ENCODE data around the gene MACROD1.

The MACROD1 gene

DNA sequence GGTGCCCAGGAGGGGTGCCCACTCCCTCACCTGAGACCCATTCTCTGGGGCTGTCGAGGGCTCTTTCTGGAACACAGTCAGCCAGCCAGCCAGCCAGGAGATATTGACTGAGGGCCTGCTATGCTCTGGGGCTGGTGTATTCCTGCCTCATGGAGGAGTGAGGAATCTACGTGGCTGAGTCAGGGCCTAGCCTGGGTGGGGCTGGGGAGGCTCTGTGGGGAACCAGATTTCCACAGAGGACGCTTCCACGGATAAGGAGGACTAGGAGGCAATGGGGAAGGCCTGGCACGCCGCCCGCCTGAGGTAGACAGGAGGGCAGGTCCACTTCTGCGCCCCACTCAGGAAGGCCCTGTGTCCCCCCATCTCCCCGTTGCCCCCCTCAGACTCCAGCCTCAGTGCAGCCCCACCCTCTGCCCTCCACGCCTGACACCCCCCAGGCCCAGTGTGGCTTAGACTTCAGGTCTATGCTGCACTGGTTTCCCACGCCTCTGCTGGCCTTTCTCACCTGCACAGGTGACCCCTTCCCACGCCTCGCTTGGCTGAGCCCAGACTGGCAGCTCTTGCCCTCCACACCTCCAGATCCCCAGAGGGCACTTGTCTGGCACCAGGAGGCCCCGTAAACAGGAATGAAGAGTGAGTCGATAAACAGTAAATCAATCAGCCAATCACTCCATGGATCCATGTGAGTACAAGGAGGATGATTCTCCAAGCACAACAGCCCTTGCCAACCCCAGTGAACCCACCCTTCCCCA is 37.5 kb downstream of the MACROD1 start:
- DNase-seq: no peak

DNA sequence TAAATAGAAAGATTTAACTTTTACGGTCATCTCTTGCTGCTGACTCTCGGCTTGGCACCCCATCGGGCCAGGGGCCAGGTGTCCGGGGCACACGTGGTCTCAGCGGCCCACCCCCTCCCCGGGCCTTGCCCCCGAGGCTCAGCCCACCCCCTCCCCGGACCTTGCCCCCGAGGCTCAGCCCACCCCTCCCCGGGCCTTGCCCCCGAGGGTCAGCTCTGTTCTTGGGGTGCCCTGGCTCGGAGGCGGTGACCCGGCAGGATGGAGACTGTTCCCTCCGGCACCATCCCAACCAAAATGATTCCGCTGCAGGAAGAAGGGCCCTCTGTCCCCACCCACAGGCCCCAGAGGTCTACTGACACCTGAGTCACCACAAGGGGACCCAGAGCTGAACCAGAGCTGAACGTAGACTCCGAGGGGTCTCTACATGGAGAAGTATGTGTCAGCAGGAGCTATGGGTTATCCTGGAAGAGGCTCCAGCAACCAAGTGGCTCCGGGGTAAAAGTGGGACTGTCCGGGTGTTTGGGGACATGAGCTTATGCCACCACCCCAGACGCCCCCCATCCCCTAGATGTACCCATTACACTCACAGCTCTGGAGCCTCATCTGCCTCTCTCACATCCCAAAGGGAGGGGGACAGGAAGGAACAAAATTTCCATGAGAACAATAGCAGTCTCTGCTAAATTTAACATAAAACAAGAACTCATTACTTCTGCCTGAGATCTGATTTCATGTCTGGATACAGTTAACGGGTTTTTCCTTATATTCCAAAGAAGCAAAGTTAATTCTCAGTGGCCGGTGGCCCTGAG is 38.4 kb downstream of the MACROD1 start:
- DNase-seq: no peak

DNA sequence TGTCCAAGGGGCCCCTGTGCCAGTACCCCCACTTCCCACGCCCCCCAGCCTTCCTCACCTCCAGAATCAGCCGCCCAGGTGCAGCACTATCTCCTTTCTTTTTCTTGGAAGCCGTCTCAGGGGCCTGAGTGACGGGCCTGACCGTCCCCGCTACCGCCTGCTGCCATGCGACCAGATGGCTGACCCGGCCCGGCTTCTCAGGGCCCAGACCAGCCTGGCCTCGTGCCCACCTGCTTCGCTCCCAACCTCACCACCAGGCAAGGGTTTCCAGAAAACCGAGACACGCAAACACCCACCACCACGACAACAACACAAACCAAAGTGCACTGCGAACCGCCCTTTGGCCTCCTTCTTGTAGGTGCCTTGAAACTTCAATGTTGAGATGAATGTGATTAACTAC is 39.1 kb downstream of the MACROD1 start:
- DNase-seq: no peak

GRCh38 chr11:64126371-64126770 is 39.5 kb downstream of the MACROD1 start:
- no peak for DNase-seq

- DNase-seq: no peak
These were observed 40.2 kb downstream of the MACROD1 start for GRCh38 chr11:64125676-64126075.

DNA sequence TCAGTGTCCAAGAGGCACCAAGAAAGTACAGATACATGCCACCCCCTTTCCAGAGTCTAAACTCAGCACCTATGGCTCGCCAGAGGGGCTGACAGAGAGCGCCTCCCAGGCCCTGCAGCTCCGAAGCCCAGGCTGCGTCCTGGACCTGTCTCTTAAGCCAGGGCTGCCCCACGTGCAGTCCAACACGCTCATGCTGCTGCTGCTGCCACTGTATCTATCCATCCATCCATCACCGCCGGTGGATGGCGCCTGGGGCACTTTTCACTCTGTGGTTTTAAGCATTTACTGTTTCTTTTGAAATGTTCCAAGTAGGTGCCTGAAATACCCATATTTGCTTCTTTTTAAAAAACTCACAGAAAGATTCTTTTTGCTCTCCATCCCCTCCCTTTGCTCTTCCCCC is 41.8 kb downstream of the MACROD1 start:
- no peak for DNase-seq

- no peak for DNase-seq
These were observed 42.2 kb downstream of the MACROD1 start for GRCh38 chr11:64123679-64124078.

DNA sequence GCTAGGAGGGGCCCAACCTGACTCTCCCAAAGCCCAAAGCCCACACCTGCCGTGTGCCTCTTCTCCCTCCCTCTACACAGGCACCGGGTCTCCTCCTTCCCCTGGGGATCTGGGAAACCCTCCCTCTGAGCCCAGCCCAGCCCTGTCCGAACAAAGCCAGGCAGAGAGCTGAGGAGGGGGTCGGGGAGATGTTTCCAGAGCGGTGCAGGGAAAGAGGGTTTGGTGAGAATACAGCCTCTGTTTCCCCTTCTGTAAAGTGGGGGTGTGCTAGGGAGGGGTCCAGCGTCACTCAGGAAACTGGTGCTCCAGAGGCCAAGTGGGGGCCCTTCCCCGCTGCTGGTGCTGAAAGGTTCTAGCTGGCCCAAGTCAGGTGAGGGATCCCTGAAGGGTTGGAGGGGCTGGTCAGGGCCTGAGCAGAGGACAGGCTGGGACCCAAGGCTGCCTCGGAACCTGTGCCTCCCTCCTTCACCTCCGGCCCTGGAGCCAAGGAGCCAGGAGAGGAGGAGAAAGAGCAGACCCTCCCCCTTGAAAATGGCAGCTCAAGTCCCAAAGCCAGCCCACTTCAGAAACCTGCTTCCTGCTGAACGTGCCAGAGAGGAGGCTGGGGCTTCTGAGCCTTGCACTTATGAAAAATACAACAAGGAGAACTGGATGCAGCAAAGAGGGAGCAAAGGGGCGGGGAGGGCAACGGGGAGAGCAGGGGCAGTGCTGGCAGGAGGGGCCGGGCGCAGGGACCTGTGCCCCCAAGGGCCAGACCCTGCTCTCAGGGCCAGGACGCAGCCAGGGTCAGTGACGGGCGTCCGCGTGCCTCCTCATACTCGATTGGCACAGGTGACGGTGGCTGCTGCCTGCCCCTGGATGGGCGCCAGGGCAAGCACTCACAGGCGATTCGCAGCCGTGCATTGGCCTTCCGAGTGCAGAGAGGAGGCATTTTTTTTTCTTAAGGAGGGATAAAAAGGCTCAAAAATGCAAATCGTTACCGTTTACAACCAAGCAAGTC is 43.2 kb downstream of the MACROD1 start:
- no peak for DNase-seq

DNA sequence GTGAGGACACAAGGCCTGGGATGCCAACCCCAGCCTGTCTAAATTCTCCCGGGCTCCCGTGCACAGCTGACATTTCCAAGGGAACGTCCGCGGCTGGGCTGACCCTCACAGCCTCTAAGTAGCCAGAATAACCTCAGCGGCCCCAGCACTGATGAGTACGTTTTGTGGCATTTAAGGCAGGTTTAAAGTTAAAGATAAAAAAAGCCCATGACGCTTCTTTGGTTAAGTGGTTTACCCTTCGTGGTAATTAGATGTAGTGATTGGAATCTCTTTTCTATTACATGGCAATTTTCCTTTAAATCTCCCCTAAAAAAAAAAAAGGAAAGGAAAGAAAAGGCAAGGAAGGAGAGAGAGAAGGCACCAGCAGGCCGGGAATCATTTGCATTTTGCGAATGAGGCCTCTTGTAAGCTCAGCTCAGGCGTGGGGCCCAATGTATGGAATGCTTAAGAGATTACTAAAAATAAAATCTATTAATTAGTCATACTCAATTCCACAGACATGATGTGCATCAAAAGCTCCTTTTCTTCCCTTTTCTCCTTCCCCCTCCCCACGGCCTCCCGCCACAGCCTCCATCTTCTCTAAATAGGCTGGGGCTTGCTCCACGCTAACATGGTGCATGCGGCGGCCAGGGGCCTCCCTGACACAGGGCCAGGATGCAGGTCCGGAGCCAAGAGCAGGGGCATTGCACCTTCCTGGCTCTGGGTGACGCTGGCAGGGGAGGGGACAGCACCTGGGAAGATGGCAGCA is 44.1 kb downstream of the MACROD1 start:
- no peak for DNase-seq

DNA sequence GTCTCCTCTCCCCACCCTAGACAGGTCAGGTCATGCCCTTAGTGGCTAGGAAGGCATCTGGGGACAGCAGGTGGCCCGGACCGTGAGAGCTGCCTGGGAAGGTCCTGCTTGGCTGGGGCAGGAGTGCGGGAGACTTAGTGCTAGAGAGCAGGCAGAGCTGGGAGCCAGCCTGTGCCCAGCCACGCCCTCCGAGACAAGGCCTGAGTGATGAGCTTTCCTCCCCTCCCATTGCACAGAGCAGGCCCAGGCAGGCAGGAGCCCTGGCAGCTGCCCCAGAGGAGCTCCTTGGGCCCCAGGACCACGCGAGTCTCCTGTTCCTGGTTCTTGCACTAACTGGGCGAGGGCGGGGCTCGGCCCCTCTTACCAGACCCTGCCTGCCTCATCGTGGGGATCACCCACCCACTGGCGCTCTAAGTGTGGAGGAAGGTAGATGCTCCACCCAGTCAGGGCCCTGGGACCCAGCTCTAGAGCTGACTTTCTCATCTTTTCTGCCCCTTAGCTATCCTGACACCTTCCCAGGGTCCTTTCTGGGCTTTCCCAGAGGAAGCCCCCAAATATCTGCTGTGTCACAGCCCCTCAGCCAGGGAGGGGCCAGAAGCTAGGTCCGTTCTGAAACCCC is 44.9 kb downstream of the MACROD1 start:
- no peak for DNase-seq

- DNase-seq: no peak
These were observed 46.2 kb downstream of the MACROD1 start for GRCh38 chr11:64119700-64120099.

DNA sequence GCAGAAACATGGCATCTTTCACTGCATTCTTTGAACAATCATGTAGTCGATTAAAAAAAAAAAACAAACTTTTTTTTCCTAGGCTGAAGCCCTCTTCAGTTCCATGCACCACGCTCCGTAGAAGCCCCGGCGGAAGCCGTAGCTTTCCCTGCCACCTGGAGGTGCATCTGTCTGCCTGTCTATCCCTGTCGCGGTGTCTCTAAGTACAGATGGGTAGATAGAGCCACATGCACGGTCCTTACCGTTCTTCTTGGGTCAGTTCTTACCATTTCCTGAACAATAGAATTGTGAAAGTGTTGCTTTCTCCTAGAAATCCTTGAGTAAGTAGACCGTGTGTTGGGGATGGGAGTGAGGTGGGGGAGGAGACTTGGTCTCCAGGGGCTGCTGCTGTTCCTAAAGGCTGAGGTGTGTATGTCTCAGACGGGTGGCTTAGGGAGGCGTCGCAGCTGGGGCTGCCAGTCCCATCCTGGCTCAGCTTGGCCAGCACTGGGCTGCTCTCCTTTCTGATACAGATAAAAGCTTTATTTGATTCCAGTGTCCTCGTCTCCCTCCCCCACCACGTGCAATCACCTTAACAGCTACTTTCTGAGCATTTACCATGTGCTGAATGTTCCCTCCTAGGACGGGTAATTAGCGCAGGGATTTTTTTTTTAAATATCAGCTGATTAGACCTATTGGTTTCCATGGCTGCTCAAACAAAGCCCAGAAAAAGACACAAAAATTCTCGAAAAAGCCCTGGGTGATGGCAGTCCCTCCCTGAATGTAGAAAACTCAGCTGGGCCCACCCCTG is 46.8 kb downstream of the MACROD1 start:
- DNase-seq: no peak

DNA sequence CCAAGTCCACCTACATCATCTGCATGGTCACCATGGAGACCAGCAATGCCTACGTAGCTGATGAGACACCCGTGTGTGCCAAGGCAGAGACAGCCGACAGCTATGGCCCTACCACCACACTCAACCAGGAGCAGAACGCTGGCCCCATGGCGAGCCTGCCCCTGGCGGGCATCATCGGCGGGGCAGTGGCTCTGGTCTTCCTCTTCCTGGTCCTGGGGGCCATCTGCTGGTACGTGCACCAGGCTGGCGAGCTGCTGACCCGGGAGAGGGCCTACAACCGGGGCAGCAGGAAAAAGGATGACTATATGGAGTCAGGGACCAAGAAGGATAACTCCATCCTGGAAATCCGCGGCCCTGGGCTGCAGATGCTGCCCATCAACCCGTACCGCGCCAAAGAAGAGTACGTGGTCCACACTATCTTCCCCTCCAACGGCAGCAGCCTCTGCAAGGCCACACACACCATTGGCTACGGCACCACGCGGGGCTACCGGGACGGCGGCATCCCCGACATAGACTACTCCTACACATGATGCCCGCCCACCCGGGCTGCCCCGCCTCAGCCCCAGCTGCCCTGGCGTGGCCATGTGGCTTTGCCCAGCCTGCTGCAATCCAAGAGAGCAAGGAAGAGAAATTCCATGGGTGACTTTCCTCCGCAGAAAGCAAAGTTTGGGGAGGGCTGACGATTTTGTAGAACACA is 48.0 kb downstream of the MACROD1 start:
- no peak for DNase-seq

DNA sequence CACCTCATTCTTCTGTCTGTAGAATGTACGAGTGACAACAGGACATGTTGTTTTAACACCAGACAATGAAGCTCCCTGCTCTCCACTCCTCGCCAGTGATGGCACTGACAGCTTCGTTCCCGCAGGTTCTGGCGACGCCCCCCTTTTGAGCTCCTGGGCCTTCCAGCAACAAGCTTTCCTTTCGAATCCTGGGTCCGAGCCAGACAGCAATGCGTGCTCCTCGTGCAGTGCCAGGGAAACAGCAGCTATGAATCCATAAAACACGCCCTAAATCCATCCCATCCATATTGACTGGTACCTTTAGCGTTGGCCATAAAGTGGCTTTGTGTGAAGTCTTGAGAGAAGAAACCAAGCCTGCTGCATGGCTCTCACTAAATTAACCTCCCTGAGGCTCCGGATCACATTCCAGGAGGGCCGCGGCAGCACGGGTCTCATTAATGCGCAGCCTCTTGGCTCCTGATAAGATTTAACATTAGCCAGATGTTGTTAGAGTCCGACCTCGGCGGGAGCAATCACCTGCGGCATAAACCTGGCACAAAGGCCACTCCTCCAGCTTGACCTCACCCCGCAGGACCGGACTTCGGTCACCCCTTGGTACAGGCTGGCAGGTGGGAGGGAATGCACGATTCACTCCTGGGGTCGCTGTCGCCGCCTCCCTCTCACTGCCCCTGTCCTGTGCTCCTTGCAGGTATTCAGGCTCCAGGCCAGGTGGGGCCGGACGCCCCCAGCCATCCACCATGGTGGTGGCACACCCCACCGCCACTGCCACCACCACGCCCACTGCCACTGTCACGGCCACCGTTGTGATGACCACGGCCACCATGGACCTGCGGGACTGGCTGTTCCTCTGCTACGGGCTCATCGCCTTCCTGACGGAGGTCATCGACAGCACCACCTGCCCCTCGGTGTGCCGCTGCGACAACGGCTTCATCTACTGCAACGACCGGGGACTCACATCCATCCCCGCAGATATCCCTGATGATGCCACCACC is 50.1 kb downstream of the MACROD1 start:
- DNase-seq: no peak

GRCh38 chr11:64114231-64114630 is 51.7 kb downstream of the MACROD1 start:
- no peak for DNase-seq

DNA sequence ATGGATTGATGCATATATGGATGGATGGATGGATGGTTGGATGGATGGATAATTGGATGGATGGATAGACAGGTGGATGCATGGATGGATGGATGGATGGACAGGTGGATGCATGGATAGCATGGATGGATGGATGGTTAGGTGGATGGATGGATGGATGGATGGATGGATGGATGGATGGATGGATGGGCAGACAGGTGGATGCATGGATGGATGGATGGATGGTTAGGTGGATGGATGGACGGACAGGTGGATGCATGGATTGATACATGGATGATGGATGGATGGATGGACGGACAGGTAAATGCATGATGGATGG is 52.5 kb downstream of the MACROD1 start:
- no peak for DNase-seq

DNA sequence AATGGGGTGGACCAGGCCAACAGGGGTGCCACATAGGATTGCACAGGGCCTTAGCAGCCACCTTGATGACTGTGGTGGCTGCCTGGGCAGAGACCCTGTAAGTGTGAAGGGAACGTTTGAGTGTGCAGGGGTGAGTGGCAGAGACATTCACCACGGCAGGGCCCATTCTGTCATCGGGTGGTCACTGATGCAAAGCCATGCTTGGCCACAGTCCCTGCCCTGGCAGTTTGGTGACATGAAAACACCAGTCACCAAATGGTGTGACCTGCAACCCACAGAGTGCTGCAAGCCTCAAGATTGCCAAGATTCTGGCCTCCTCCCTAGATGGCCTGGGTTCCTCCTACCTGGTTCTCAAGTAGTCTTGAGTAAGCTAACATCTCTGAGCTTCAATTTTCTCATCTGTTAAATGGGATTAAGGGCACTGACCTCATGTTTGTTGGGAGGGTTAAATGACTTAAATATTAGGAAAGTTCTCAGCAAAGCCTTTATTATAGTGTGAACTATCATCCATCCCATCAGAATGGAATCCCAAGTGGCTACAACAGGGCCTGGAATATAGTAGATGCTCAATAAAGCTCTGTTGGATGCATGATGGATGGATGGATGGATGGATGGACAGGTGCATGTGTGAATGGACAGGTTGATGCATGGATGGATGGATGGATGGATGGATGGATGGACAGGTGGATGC is 53.0 kb downstream of the MACROD1 start:
- no peak for DNase-seq
